ENCODE results near the gene CDH2.

CDH2 gene

GRCh38 chr18:28018351-28018750 is 158.6 kb downstream of the CDH2 start:
- no peak for DNase-seq (ENCODE audit: low read depth)
- H3K4me3 ChIP-seq (ENCODE audit: low read depth, low read length), result no peak overlapping the region

GRCh38 chr18:28015671-28016070 is 161.3 kb downstream of the CDH2 start:
- DNase-seq (ENCODE audit: low read depth), result no peak
- H3K4me3 ChIP-seq (ENCODE audit: low read depth, low read length), result no peak overlapping the region

- H3K4me3 ChIP-seq (ENCODE audit: low read depth, low read length), result no peak overlapping the region
- no peak for DNase-seq (ENCODE audit: low read depth)
These were observed 163.9 kb downstream of the CDH2 start for GRCh38 chr18:28013066-28013465.

GRCh38 chr18:28012336-28012735 is 164.6 kb downstream of the CDH2 start:
- no peak overlapping the region for H3K4me3 ChIP-seq (ENCODE audit: low read depth, low read length)
- no peak for DNase-seq (ENCODE audit: low read depth)

- no peak for DNase-seq (ENCODE audit: low read depth)
- no peak overlapping the region for H3K4me3 ChIP-seq (ENCODE audit: low read depth, low read length)
These were observed 167.3 kb downstream of the CDH2 start for GRCh38 chr18:28009589-28009988.

GRCh38 chr18:28007841-28008240 is 169.1 kb downstream of the CDH2 start:
- DNase-seq (ENCODE audit: low read depth), result no peak
- H3K4me3 ChIP-seq (ENCODE audit: low read depth, low read length), result no peak overlapping the region

- DNase-seq (ENCODE audit: low read depth), result no peak
- H3K4me3 ChIP-seq (ENCODE audit: low read depth, low read length), result no peak overlapping the region
These were observed 171.8 kb downstream of the CDH2 start for GRCh38 chr18:28005164-28005563.

GRCh38 chr18:28004606-28005005 is 172.3 kb downstream of the CDH2 start:
- no peak for DNase-seq (ENCODE audit: low read depth)
- H3K4me3 ChIP-seq (ENCODE audit: low read depth, low read length), result no peak overlapping the region

- DNase-seq (ENCODE audit: low read depth), result peak; percentile 65
- H3K4me3 ChIP-seq (ENCODE audit: low read depth, low read length), result no peak overlapping the region
These were observed 173.5 kb downstream of the CDH2 start for GRCh38 chr18:28003451-28003850.

GRCh38 chr18:28002841-28003240 is 174.1 kb downstream of the CDH2 start:
- DNase-seq (ENCODE audit: low read depth), result no peak
- no peak overlapping the region for H3K4me3 ChIP-seq (ENCODE audit: low read depth, low read length)

- no peak for DNase-seq (ENCODE audit: low read depth)
These were observed 180.1 kb downstream of the CDH2 start for GRCh38 chr18:27996801-27997272.

GRCh38 chr18:27995770-27996502 is 181.0 kb downstream of the CDH2 start:
- DNase-seq (ENCODE audit: low read depth), result no peak
- H3K4me3 ChIP-seq (ENCODE audit: low read depth, low read length), result no peak overlapping the region

More at GRCh38 chr18:27996801-27997272, 180.1 kb downstream of the CDH2 start:
- H3K4me3 ChIP-seq (ENCODE audit: low read depth, low read length), result no peak overlapping the region

GRCh38 chr18:27994571-27994970 is 182.4 kb downstream of the CDH2 start:
- no peak for DNase-seq (ENCODE audit: low read depth)
- H3K4me3 ChIP-seq (ENCODE audit: low read depth, low read length), result no peak overlapping the region

GRCh38 chr18:27991391-27991790 is 185.5 kb downstream of the CDH2 start:
- DNase-seq (ENCODE audit: low read depth), result no peak
- no peak overlapping the region for H3K4me3 ChIP-seq (ENCODE audit: low read depth, low read length)

GRCh38 chr18:27985832-27986231 is 191.1 kb downstream of the CDH2 start:
- no peak overlapping the region for H3K4me3 ChIP-seq (ENCODE audit: low read depth, low read length)
- DNase-seq (ENCODE audit: low read depth), result no peak

- no peak overlapping the region for H3K4me3 ChIP-seq (ENCODE audit: low read depth, low read length)
- no peak for DNase-seq (ENCODE audit: low read depth)
These were observed 193.2 kb downstream of the CDH2 start for GRCh38 chr18:27983780-27984179.

GRCh38 chr18:27976806-27977408 is 200.0 kb downstream of the CDH2 start:
- DNase-seq (ENCODE audit: low read depth), result no peak
- no peak overlapping the region for H3K4me3 ChIP-seq (ENCODE audit: low read depth, low read length)

GRCh38 chr18:27970321-27970720 is 206.6 kb downstream of the CDH2 start:
- DNase-seq (ENCODE audit: low read depth), result no peak
- H3K4me3 ChIP-seq (ENCODE audit: low read depth, low read length), result no peak overlapping the region

GRCh38 chr18:27969206-27969605 is 207.7 kb downstream of the CDH2 start:
- DNase-seq (ENCODE audit: low read depth), result no peak
- no peak overlapping the region for H3K4me3 ChIP-seq (ENCODE audit: low read depth, low read length)

- H3K4me3 ChIP-seq (ENCODE audit: low read depth, low read length), result no peak overlapping the region
- DNase-seq (ENCODE audit: low read depth), result no peak
These were observed 208.8 kb downstream of the CDH2 start for GRCh38 chr18:27967913-27968824.

Measured in skeletal muscle cell (primary cell).